Left lung (tissue), 10 donors: Measurements from ENCODE around the gene ZFR2. TPM values are rescaled to one million over a fixed set of nuclear protein-coding genes. Genes with fewer than 3 reads are reported as not detected.

Source experiments
- ATAC-seq: fragments of 200-7000 bp; cut with Tn5 transposase; one replicate; pipeline ENCODE4 v1.9.1; 2020; ENCODE audit warnings: moderate library complexity
- DNase-seq, 4 donors: peaks; one replicate each; pipeline ENCODE4 v3.0.0-alpha.2; 2013 to 2020
- H3K27ac ChIP-seq, 2 donors: fragments of 200-600 bp; sonication (generic) in 1 of 2; one replicate each; pipeline versions ENCODE4 v1.5.0 to v1.8.0; 2020 to 2021
- H3K27me3 ChIP-seq, 2 donors: fragments of 200-600 bp; sonication (generic) in 1 of 2; one replicate each; pipeline versions ENCODE4 v1.5.0 to v1.8.0; 2020 to 2021
- H3K36me3 ChIP-seq, 2 donors: fragments of 200-600 bp; sonication (generic) in 1 of 2; one replicate each; pipeline versions ENCODE4 v1.5.0 to v1.8.0; 2020 to 2021
- H3K4me1 ChIP-seq, 2 donors: fragments of 200-600 bp; one replicate each; pipeline ENCODE4 v1.8.0; 2021
- H3K4me3 ChIP-seq, 2 donors: fragments of 200-600 bp; sonication (generic) in 1 of 2; one replicate each; pipeline versions ENCODE4 v1.5.0 to v1.8.0; 2020 to 2021; ENCODE audit warnings: mild to moderate bottlenecking in 1 of 2
- H3K9me3 ChIP-seq, 2 donors: fragments of 200-600 bp; sonication (generic) in 1 of 2; one replicate each; pipeline versions ENCODE4 v1.5.0 to v1.8.0; 2020 to 2021
- intact Hi-C, 2 donors: fragments of 100-400 bp; cut with DNase I; formaldehyde crosslinking; loops; one replicate each; pipeline versions ENCODE4 v1.11.2 to v1.14.2; 2022
- polyA plus RNA-seq, 6 donors: library from polyadenylated mRNA; unstranded; fragments of 120-200 nt; gene quantifications; one replicate each; pipeline ENCODE4 v1.2.1, GENCODE V29; 2013; ENCODE audit not compliant: insufficient read length in 6 of 6
- total RNA-seq, 2 donors: library from RNA; stranded (reverse); fragmentation: NEBNext Ultra II Directional; extraction: Animal tissue kit (Norgen Biotek cat#: 25700); gene quantifications; one replicate each; pipeline ENCODE4 v1.2.1, GENCODE V29; 2021
- TF ChIP-seq, protein P1 (sequence below), 2 donors: fragments of 200-600 bp; sonication (generic) in 1 of 2; IDR thresholded peaks; one replicate each; pipeline versions ENCODE4 v1.5.0 to v1.8.0; 2021; ENCODE audit warnings: antibody characterized with exemption in 2 of 2
- donor health status: DM: no; HTN: yes; CAD: no.
- donor health status: DM: no; HTN: no; CAD: no.

ZFR2 gene
- total and polyA plus RNA-seq, 8 donors: 0.18 to 0.99 (median 0.51) TPM

DNA sequence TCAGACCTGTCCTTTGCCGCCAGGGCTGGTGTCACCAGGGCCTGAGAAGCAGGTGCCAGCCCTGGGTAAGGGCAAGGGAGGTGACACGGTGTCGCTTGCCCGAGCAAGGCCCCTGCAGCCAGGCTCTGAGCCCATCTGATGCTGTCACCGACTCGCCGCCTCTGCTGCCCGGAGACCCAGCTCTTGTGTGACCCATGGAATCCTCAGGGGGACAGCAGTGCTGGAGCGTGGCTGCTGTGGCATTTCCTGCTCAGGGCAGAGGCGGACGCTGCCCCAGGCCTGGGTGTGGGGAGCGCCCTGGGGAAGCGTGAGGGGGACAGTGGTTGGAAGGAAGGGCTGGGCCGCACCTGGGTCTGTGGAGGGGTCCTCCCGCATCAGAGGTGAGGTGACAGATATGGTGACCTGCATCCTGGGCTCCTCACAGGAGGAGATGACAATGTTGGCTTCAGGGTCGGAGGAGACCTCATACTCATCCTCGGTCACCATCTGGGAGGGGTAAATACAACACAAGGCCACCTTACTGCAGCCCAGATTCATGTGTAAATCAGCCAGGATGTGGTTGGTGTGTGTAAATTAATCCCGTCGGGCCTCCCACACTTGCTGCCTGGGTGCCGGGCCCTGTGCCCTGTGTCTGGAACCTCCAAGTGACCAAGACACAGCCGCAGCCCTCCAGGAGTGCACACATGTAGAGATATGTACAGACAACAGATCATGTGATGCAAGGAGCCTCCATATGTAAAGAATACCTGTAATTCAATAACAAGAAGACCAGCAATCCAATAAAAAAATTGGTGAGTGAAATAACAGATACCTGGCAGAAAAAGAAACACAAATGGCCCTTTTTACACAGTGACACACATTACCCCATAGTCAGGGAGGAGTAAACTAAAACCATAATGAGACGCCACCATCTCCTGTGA lies 55.1 kb downstream of the ZFR2 start:
- no peaks in the 10 kb centered on the region for H3K36me3 ChIP-seq
- TF ChIP-seq, protein P1, sequence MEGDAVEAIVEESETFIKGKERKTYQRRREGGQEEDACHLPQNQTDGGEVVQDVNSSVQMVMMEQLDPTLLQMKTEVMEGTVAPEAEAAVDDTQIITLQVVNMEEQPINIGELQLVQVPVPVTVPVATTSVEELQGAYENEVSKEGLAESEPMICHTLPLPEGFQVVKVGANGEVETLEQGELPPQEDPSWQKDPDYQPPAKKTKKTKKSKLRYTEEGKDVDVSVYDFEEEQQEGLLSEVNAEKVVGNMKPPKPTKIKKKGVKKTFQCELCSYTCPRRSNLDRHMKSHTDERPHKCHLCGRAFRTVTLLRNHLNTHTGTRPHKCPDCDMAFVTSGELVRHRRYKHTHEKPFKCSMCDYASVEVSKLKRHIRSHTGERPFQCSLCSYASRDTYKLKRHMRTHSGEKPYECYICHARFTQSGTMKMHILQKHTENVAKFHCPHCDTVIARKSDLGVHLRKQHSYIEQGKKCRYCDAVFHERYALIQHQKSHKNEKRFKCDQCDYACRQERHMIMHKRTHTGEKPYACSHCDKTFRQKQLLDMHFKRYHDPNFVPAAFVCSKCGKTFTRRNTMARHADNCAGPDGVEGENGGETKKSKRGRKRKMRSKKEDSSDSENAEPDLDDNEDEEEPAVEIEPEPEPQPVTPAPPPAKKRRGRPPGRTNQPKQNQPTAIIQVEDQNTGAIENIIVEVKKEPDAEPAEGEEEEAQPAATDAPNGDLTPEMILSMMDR (IDR thresholded peaks at IDR 0.05): no peak
- DNase-seq (no peak), ATAC-seq (no peak)
- peaks cover 0 to 20% of the 10 kb centered on the region in 2 donors for H3K27me3 ChIP-seq
- no peaks in the 10 kb centered on the region for H3K9me3 ChIP-seq
- H3K4me3 ChIP-seq: no peak overlapping the region
- peak overlapping the region; percentile 72 to 87 for H3K27ac ChIP-seq
- intact Hi-C loops: no loop called here
- H3K4me1 ChIP-seq: peaks cover 10 to 51% of the 10 kb centered on the region in 2 donors

DNA sequence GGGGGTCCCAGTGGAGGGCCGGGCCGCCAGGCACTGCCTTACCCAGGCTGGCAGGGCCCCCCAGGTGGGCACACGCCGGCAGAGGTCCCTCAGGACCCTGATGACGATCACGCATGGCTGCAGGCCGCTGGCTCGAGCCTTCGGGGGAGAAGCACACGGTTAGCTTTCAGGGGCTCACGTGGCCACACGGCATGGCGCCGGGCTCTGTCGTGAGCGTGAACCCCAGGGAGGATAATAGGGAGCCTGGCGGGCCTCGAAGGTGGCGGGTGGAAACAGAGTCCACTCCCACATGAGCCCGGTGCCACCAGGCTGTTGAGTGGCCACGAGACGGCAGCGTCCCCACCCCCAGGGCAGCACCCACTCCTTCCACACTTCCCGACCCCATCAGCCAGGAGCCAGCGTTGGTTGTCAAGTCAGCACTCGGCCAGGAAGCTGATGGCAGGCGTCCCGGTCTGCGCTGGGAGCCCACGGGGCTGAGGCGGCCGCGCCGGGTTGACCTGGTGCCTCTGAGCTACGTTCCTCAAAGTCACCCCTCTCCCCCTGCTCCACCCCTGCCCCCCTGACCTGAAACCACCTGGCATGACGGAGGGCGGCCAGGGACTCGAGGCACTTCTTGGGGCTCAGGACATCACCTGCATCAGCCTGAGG lies 58.0 kb downstream of the ZFR2 start:
- no peak for DNase-seq
- peak overlapping the region in 1 of 2 donors; percentile 87 for H3K27ac ChIP-seq
- no peaks in the 10 kb centered on the region for H3K36me3 ChIP-seq
- TF ChIP-seq, protein P1 (IDR thresholded peaks at IDR 0.05): no peak
- ATAC-seq: no peak
- H3K27me3 ChIP-seq: peaks cover 0 to 20% of the 10 kb centered on the region in 2 donors
- no peaks in the 10 kb centered on the region for H3K9me3 ChIP-seq
- H3K4me3 ChIP-seq: no peak overlapping the region
- intact Hi-C loops: no loop called here
- peaks cover 10 to 43% of the 10 kb centered on the region in 2 donors for H3K4me1 ChIP-seq

DNA sequence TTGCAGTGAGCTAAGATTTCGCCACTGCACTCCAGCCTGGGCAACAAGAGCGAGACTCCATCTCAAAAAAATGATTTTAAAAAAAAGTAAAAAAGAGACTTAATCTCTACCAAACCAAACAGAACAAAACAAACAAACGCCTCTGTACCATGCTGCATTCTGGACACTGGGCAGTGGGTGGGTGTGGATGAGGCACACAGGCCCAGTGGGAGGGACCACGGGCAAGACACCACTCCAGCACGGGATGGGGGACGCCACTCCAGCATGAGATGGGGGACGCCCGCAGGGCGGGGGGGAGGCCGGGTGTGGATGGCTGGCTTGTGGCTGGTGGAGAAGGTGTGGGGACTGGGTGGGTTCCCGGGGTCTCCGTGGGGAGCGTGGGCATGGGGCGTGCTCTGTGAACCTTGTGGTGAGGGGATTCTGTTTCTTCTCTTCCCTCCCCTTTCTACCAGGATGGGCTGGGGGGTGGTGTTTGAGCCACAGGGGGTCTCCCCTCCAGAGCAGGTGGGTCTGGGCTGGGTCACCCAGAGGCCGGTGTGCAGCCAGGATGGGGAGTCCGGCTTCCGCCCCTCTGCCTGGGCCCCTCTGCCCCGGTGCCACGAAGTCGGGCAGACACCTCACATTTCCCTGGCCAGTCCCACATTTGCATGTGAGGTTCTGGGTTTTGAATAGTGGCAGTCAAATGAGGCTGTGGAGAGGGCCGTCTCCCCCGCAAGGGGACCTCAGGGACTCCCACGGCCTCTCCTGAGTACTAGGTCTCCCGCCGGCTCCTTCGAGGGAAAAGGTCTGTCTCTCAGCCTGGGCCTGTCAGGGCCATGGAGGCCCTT lies 58.7 kb downstream of the ZFR2 start:
- H3K36me3 ChIP-seq: no peaks in the 10 kb centered on the region
- peak overlapping the region in 1 of 2 donors; percentile 87 for H3K27ac ChIP-seq
- intact Hi-C loops: no loop called here
- peaks cover 0 to 20% of the 10 kb centered on the region in 2 donors for H3K27me3 ChIP-seq
- ATAC-seq (no peak), DNase-seq (no peak)
- TF ChIP-seq, protein P1 (IDR thresholded peaks at IDR 0.05): no peak
- H3K9me3 ChIP-seq: no peaks in the 10 kb centered on the region
- H3K4me1 ChIP-seq: peaks cover 10 to 43% of the 10 kb centered on the region in 2 donors
- no peak overlapping the region for H3K4me3 ChIP-seq

DNA sequence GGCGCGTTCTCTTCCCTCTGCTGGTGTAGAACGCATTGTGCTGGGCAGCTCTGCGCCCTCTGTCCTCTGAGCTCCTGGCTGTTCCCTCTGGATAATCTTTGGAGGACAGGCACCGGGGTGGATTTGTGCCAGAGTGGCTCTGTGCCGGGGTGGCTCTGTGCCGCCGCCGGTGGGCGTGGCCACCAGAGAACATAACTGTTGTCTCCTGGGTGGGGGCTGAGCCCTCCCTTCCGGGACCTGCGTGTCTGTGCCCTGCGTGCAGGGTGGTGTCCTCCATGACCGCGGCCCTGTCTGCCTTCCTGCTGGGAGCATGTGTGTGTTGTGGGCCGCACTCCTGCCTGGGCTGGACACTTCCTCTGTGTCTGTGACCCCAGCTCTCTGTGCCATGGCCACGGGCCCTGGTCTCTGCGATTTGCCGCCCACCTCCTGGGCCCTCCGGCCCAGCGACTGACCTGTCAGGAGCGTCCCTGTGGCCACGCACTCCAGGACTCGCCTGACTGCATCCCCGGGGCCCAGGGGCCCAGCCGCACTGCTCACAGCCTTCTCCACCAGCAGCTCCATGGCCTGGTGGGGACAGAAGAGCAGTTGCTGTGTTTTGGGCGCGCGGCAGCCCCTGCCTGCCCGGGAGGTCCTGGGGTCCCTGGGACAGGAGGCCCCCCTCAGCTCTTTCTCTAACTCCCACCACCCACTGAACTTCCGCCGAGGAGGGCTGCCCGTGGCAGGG lies 60.3 kb downstream of the ZFR2 start:
- H3K36me3 ChIP-seq: no peaks in the 10 kb centered on the region
- TF ChIP-seq, protein P1 (IDR thresholded peaks at IDR 0.05): no peak
- H3K4me1 ChIP-seq: peaks cover 9 to 40% of the 10 kb centered on the region in 2 donors
- H3K4me3 ChIP-seq: no peak overlapping the region
- ATAC-seq (no peak), DNase-seq (no peak)
- H3K27ac ChIP-seq: peak overlapping the region; percentile 66 to 67
- peaks cover 0 to 29% of the 10 kb centered on the region in 2 donors for H3K27me3 ChIP-seq
- intact Hi-C loops: no loop called here
- H3K9me3 ChIP-seq: no peaks in the 10 kb centered on the region
